Measurements from ENCODE around the gene SNX22.

The SNX22 gene

GRCh38 chr15:64133623-64134344 lies 17.7 kb upstream of the SNX22 start:
- no peak for DNase-seq (ENCODE audit: low read depth in 2 of 2, low spot score in 1 of 2)

GRCh38 chr15:64134345-64134829 lies 17.1 kb upstream of the SNX22 start:
- no peak for DNase-seq (ENCODE audit: low read depth in 2 of 2, low spot score in 1 of 2)

DNA sequence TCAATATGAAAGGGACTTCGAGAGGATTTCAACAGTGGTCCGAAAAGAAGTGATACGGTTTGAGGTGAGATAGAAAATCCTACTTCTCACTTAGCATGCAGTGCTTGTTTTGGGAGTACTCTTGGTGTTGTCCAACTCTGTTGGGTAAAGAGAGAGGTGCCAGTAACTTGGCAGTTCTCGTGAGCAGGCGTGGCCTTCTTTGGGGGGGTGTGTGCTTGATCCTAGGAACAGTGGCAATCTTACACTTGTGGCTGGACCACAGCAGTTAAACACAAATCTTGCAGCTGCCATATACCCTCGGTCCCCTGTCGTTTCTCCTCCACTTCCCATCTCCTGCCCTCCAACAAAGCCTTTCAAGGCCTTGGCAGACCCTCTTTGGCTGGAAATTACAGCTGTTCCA lies 15.2 kb upstream of the SNX22 start:
- no peak for DNase-seq (ENCODE audit: low read depth in 2 of 2, low spot score in 1 of 2)

DNA sequence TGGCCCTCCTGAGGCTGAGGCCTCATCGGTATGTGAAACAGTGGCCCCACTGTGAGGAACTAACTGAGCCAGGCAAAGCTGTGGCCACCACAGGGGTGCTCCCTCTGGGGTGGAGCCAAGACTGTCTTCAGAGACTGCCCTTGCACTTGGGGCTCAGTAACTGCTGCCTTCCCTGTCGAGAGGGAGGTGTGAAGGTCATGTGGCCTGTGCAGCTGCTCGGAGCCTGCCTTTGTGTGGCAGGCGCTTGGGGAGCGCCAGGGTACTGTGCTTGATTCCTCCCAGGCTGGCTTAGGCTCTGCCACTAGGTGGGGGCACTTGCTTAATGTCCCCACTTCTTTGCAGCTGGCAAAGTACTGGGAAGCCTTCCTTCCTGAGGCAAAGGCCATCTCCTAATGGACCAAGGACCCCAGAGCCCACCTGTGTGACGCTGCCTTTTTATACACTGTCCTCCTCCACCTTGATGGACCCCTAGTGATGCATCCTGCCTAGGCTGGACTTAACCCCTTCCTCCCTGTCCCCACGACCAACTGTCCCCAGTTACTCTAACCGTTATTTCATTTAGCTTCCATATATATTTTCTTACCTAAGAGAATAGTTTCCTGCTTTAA lies 14.2 kb upstream of the SNX22 start:
- no peak for DNase-seq (ENCODE audit: low read depth in 2 of 2, low spot score in 1 of 2)

GRCh38 chr15:64138331-64138941 lies 13.1 kb upstream of the SNX22 start:
- no peak for DNase-seq (ENCODE audit: low read depth in 2 of 2, low spot score in 1 of 2)

- no peak for DNase-seq (ENCODE audit: low read depth in 2 of 2, low spot score in 1 of 2)
These were observed 9.6 kb upstream of the SNX22 start for GRCh38 chr15:64141798-64142512.

- DNase-seq (ENCODE audit: low read depth in 2 of 2, low spot score in 1 of 2), result no peak
These were observed 8.3 kb upstream of the SNX22 start for GRCh38 chr15:64143276-64143675.

DNA sequence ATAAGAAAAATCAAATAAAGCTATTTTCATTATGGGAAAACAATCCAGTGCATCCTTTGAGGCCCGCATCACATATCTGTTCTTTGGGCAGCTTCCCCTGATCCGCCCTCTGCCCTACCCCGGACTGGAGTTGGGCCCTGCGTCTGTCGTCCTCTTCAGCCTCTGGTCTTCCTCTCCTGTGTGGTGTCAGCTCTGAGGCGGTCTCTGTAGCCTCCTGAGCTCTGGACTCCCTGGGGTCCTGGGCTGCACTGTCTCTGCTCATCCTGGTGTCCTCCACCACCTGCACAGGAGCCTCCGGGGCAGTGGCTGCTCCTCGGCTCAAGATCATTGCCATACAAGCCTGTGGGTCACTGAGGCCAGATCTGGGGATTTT lies 7.4 kb upstream of the SNX22 start:
- no peak for DNase-seq (ENCODE audit: low read depth in 2 of 2, low spot score in 1 of 2)

DNA sequence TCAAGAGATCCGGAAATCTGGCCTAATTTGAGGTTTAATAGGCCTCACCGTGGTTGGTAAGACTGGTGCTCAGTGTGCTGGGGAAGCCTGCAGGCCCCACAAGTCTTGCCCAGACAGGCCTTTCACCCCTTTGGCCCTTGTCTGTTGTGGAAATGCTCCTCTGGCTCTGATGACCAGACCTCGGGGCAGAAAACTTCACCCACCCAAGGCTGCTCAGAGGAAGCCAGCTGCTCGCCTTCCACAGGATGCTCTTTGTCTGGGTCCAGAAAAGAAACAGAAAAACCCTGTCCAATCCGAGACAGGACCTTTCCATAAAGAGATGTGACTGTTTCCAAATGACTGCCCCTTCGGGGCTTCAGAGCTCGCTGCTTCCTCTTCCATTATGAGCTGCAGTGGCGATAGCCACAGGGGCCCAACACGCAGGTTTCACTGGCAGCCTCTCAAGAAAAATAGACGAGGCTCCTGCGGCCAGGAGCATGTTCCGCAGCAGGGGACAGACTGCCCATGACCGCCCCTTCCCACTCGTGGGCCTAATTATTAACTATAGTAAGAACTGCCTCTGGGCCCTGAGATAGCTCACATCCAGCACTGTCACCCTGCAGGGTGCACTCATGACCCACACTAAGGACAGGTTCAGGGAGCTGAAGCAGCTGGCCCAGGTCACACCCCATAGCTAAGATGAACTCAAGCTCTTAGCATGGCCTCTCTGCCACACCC lies 6.8 kb upstream of the SNX22 start:
- DNase-seq (ENCODE audit: low read depth in 2 of 2, low spot score in 1 of 2), result no peak

- no peak for DNase-seq (ENCODE audit: low read depth in 2 of 2, low spot score in 1 of 2)
These were observed 5.5 kb upstream of the SNX22 start for GRCh38 chr15:64146041-64146440.

GRCh38 chr15:64146520-64146884 lies 5.0 kb upstream of the SNX22 start:
- DNase-seq (ENCODE audit: low read depth in 2 of 2, low spot score in 1 of 2), result no peak

DNA sequence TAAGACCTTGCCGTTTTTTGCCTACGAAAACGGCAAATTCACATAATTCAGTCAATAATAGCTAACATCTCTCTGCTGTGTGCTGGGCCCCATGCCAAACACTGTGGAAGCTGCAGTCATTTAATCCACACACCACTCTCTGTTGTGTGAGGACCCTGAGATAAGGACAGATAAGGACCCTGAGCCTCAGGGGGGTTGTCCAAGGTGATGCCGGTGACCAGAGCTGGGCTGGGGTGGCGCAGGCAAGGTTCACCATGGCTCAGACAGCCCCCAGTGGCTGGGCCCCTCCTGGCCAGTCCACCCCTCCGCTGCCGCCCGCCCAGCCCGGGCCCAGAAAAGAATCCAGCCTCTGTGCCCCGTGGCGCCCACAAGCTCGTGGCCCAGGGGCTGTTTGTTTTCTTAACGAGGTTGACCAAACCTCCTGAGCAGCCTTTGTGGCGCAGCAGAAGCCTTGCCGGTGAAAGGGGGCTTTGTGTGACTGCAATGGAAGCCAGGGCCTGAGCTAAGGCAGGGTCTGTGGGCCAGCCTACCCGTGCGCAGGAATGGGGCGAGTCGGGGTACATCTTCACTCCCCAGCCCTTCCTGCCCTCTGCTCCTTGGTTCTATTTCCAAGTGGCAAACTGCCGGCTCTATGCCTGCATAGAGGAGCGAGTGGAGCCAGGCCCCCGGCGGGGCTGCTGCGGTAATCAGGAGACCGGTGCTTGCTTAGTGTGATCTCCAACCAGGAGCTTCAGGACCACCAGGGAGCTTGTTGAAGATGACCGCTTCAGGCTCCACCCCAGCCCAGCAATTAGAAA lies 4.4 kb upstream of the SNX22 start:
- no peak for DNase-seq (ENCODE audit: low read depth in 2 of 2, low spot score in 1 of 2)

DNA sequence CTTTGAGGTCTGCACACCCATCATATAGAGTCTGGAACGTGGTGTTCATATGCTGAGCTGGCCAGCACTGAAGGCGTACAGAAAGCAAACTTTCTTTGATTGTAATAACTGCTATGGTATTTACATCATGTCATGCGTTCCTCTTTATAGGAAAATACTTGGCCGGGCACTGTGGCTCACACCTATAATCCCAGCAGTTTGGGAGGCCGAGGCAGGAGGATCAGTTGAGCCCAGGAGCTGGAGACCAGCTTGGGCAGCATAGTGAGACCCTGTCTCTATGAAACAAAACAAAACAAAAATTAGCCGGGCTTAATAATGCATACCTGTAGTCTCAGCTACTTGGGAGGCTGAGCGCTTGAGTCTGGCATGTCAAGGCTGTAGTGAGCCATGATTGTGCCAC lies 3.4 kb upstream of the SNX22 start:
- DNase-seq (ENCODE audit: low read depth in 2 of 2, low spot score in 1 of 2), result no peak

DNA sequence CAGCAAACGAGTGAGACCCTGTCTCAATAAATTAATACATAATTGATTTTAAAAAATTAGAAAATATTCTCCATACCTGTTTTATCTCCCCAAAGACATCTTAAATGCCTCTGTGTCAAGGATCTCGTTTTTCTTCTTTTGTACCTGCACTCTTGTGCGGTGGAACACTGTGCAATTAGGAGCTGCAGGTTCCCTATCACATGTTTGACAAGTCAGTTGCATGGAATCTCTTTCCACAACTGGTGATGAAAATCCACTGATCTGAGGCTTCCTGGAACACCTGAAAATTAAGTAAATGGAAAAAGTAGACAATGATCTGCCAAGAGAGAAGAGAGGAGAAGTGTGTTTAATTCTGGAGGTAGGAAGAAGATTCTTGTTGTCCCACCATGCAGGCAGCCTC lies 3.0 kb upstream of the SNX22 start:
- no peak for DNase-seq (ENCODE audit: low read depth in 2 of 2, low spot score in 1 of 2)

- no peak for DNase-seq (ENCODE audit: low read depth in 2 of 2, low spot score in 1 of 2)
These were observed 2.1 kb upstream of the SNX22 start for GRCh38 chr15:64149424-64149823.

DNA sequence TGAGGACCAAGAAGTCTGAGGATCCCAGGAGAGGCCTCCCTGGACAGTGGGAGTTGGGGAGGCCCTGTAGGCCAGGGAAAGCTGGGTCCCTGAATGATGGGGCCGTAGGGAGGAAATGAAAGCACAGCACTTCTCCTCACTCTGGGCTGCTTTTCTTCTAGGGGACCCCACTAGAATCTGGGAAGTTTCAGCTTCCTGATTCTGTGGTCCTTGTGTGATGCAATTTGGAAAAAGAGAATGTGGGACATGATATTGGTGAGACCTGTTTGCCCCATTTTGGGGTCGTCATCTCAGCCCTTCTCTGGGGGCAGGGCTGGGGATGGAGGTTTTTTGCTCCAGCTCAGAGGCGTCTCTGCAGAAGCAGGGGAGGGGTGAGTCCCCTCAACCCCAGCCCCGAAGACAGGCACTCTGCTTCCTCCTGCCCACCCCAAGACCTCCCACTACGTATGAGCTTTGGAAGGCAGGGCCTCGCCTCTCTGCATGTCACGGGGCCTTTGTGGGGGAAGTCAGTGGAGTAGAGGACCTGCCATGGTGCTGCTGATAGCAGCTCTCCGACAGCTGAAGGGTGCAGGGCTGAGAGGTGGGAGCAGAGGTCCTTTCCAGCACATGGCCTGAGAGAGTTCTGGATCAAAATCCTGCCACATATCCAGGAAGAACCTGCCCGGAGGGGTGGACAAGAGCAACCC lies 1.5 kb upstream of the SNX22 start:
- no peak for DNase-seq (ENCODE audit: low read depth in 2 of 2, low spot score in 1 of 2)

- no peak for DNase-seq (ENCODE audit: low read depth in 2 of 2, low spot score in 1 of 2)
These were observed 1.2 kb downstream of the SNX22 start for GRCh38 chr15:64152507-64153387.

- peak; percentile 84 to 89 for DNase-seq (ENCODE audit: low read depth in 2 of 2, low spot score in 1 of 2)
These were observed 2.2 kb downstream of the SNX22 start for GRCh38 chr15:64153480-64154367.

All from stimulated activated CD8-positive, alpha-beta memory T cell treated with anti-CD3 and anti-CD28 coated beads, Interleukin-4, amount 100 ng/mL, for 1 hour (primary cell).